ENCODE results near the gene OSM.

DNA sequence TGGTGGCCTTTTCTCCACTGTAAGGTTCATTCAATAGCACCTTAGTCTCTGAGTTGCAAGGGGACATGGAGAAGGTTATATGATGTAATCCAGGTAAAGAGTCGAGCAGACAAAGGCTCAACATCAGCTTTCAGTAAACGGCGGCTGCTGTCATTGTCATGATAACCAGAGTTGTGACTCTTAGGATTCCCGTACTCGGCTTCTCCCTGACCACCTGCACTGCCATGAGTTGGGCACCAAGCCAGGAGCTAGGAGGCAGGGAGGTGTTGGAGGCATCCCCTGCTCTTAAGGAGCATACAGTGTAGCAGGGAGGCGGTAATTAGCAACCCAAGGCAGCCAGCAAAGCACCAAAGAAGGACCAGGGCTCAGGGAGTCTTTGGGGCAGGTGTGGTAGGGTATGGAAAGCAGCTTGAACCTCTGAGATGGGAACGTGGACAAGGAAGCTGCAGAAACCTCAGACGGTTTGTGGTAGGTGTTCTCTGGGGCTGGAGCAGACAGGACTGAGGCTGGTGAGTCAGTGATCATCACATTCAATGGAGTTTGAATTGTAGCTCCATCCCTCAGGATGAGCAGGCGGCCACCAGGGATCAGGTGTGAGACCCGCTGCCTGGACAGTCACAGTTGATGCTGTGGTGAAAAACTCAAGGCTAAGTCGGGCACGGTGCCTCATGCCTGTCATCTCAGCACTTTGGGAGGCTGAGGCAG is 51.8 kb downstream of the OSM start:
- TF ChIP-seq, protein P1, sequence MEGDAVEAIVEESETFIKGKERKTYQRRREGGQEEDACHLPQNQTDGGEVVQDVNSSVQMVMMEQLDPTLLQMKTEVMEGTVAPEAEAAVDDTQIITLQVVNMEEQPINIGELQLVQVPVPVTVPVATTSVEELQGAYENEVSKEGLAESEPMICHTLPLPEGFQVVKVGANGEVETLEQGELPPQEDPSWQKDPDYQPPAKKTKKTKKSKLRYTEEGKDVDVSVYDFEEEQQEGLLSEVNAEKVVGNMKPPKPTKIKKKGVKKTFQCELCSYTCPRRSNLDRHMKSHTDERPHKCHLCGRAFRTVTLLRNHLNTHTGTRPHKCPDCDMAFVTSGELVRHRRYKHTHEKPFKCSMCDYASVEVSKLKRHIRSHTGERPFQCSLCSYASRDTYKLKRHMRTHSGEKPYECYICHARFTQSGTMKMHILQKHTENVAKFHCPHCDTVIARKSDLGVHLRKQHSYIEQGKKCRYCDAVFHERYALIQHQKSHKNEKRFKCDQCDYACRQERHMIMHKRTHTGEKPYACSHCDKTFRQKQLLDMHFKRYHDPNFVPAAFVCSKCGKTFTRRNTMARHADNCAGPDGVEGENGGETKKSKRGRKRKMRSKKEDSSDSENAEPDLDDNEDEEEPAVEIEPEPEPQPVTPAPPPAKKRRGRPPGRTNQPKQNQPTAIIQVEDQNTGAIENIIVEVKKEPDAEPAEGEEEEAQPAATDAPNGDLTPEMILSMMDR (IDR thresholded peaks at IDR 0.05): no peak
- no peak for TF ChIP-seq POLR2A (IDR thresholded peaks at IDR 0.05)
